Osteocyte (in vitro differentiated cells): Measurements from ENCODE around the gene CNTNAP2. TPM values are rescaled to one million over a fixed set of nuclear protein-coding genes. Genes with fewer than 3 reads are reported as not detected.

Experiments used
- DNase-seq: peaks from one replicate; pipeline ENCODE4 v3.0.0; 2021; ENCODE audit warnings: mixed read lengths; ENCODE audit not compliant: unreplicated experiment; ENCODE audit errors: extremely low spot score
- H3K27ac Mint-ChIP-seq: one replicate; pipeline ENCODE4 v1.8.0; 2021; ENCODE audit warnings: mild to moderate bottlenecking, mixed read lengths; ENCODE audit not compliant: unreplicated experiment
- H3K27me3 Mint-ChIP-seq: one replicate; pipeline ENCODE4 v1.8.0; 2021; ENCODE audit warnings: mixed read lengths; ENCODE audit not compliant: unreplicated experiment
- H3K36me3 Mint-ChIP-seq: one replicate; pipeline ENCODE4 v1.8.0; 2021; ENCODE audit warnings: mixed read lengths; ENCODE audit not compliant: unreplicated experiment
- H3K4me1 Mint-ChIP-seq: one replicate; pipeline ENCODE4 v1.8.0; 2021; ENCODE audit warnings: mixed read lengths; ENCODE audit not compliant: unreplicated experiment
- H3K4me3 Mint-ChIP-seq: one replicate; pipeline ENCODE4 v1.8.0; 2021; ENCODE audit warnings: mild to moderate bottlenecking, moderate library complexity, mixed read lengths; ENCODE audit not compliant: unreplicated experiment
- H3K9me3 Mint-ChIP-seq: one replicate; pipeline ENCODE4 v1.8.0; 2021; ENCODE audit warnings: mixed read lengths; ENCODE audit not compliant: unreplicated experiment
- CTCF ChIP-seq: fragments of 200-600 bp; sonication (generic); IDR thresholded peaks from 2 replicates; pipeline ENCODE4 v1.5.0; 2021; ENCODE audit warnings: antibody characterized with exemption, mild to moderate bottlenecking, moderate library complexity
- total RNA-seq: library from RNA; stranded (reverse); gene quantifications from 2 replicates; pipeline ENCODE4 v1.2.1, GENCODE V29; 2021

CNTNAP2 gene
- total RNA-seq, 1 donor from 2014 or later = 1.4 TPM

- TF ChIP-seq CTCF = no peak
- Mint-ChIP-seq H3K9me3 (no peaks in the 10 kb centered on the region), H3K4me3 (no peak overlapping the region), H3K4me1 (peaks cover 6% of the 10 kb centered on the region), H3K27me3 (no peaks in the 10 kb centered on the region), H3K36me3 (no peaks in the 10 kb centered on the region), H3K27ac (no peak overlapping the region)
- DNase-seq = peak; percentile 51
Measured at GRCh38 chr7:148303295-148304082, 2186.9 kb downstream of the CNTNAP2 start.

GRCh38 chr7:148304083-148304335 is 2187.4 kb downstream of the CNTNAP2 start:
- Mint-ChIP-seq H3K4me1 (peaks cover 6% of the 10 kb centered on the region), H3K27me3 (no peaks in the 10 kb centered on the region), H3K4me3 (no peak overlapping the region), H3K27ac (no peak overlapping the region), H3K9me3 (no peaks in the 10 kb centered on the region), H3K36me3 (no peaks in the 10 kb centered on the region)
- no peak for DNase-seq
- no peak for TF ChIP-seq CTCF

GRCh38 chr7:148304456-148304855 is 2187.9 kb downstream of the CNTNAP2 start:
- no peak for TF ChIP-seq CTCF
- DNase-seq = no peak
- Mint-ChIP-seq H3K4me3 (no peak overlapping the region), H3K36me3 (no peaks in the 10 kb centered on the region), H3K27me3 (no peaks in the 10 kb centered on the region), H3K9me3 (no peaks in the 10 kb centered on the region), H3K4me1 (peaks cover 6% of the 10 kb centered on the region), H3K27ac (no peak overlapping the region)

GRCh38 chr7:148306759-148307158 is 2190.2 kb downstream of the CNTNAP2 start:
- TF ChIP-seq CTCF = no peak
- no peak for DNase-seq
- Mint-ChIP-seq H3K4me1 (peaks cover 6% of the 10 kb centered on the region), H3K27ac (no peak overlapping the region), H3K4me3 (no peak overlapping the region), H3K27me3 (no peaks in the 10 kb centered on the region), H3K36me3 (no peaks in the 10 kb centered on the region), H3K9me3 (no peaks in the 10 kb centered on the region)

GRCh38 chr7:148318102-148318811 is 2201.7 kb downstream of the CNTNAP2 start:
- Mint-ChIP-seq H3K9me3 (peaks cover 5% of the 10 kb centered on the region), H3K36me3 (no peaks in the 10 kb centered on the region), H3K4me1 (no peaks in the 10 kb centered on the region), H3K4me3 (no peak overlapping the region), H3K27me3 (no peaks in the 10 kb centered on the region), H3K27ac (no peak overlapping the region)
- DNase-seq = no peak
- no peak for TF ChIP-seq CTCF
